Measurements from ENCODE around the gene FBF1. TPM values are rescaled to one million over a fixed set of nuclear protein-coding genes. Genes with fewer than 3 reads are reported as not detected.

FBF1 gene
- total RNA-seq, 4 donors from 2014 or later = 17.8 to 57.5 (median 27.9) TPM

DNA sequence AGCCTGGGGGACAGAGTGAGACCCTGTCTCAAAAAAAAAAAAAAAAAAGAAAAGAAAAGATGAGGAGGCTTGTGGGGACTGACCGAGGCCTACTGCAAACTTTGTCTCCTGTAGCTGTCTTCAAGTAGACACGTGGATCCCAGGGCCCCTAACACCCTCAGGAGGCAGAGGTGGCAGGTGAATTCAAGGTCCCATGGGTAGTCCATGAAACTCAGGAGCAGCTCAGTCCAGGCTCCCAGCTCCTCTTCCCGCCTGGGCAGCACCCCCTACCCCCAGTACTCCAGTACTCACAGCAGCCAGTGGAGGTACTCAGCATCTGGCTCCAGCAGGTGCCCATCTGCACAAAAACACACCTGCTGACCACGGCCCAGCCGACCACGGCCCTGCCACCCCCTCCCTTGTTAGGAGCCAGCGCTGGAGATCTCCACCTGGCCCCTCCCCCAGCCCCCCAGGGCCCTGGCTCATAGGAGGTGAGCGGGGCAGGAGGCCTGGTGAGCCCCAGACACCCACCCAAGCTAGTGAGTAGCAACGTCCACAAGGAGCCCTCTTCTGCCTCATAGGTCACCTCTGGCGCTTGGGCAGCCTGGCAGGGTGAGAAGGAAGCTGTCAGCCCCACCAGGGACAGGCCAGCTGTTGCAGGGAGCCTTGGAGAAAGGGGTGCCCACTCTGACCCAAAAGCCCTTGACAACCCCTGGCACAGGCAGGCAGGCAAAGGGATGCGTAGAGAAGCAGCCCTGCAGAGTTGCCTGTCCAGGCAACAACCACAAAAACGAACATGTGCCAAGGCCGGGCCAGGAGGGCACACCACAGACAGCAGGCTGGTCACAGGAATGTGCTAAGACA is 39.9 kb downstream of the FBF1 start:
- DNase-seq (ENCODE audit: low spot score in 2 of 2) = no peak
- peaks cover 45% of the 10 kb centered on the region for H3K36me3 ChIP-seq
- no peak overlapping the region for H3K4me3 ChIP-seq
- TF ChIP-seq POLR2AphosphoS5 (IDR thresholded peaks at IDR 0.05) (no peak), EP300 (IDR thresholded peaks at IDR 0.05) (no peak), POLR2A (IDR thresholded peaks at IDR 0.05) (no peak)
- TF ChIP-seq, protein P1, sequence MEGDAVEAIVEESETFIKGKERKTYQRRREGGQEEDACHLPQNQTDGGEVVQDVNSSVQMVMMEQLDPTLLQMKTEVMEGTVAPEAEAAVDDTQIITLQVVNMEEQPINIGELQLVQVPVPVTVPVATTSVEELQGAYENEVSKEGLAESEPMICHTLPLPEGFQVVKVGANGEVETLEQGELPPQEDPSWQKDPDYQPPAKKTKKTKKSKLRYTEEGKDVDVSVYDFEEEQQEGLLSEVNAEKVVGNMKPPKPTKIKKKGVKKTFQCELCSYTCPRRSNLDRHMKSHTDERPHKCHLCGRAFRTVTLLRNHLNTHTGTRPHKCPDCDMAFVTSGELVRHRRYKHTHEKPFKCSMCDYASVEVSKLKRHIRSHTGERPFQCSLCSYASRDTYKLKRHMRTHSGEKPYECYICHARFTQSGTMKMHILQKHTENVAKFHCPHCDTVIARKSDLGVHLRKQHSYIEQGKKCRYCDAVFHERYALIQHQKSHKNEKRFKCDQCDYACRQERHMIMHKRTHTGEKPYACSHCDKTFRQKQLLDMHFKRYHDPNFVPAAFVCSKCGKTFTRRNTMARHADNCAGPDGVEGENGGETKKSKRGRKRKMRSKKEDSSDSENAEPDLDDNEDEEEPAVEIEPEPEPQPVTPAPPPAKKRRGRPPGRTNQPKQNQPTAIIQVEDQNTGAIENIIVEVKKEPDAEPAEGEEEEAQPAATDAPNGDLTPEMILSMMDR (IDR thresholded peaks at IDR 0.05) = no peak
- no peaks in the 10 kb centered on the region for H3K9me3 ChIP-seq
- H3K4me1 ChIP-seq = peaks cover 34% of the 10 kb centered on the region
- H3K27me3 ChIP-seq = no peaks in the 10 kb centered on the region
- H3K27ac ChIP-seq = no peak overlapping the region
- 78% methylated on average over 10 of the region's 13 CpGs for WGBS

DNA sequence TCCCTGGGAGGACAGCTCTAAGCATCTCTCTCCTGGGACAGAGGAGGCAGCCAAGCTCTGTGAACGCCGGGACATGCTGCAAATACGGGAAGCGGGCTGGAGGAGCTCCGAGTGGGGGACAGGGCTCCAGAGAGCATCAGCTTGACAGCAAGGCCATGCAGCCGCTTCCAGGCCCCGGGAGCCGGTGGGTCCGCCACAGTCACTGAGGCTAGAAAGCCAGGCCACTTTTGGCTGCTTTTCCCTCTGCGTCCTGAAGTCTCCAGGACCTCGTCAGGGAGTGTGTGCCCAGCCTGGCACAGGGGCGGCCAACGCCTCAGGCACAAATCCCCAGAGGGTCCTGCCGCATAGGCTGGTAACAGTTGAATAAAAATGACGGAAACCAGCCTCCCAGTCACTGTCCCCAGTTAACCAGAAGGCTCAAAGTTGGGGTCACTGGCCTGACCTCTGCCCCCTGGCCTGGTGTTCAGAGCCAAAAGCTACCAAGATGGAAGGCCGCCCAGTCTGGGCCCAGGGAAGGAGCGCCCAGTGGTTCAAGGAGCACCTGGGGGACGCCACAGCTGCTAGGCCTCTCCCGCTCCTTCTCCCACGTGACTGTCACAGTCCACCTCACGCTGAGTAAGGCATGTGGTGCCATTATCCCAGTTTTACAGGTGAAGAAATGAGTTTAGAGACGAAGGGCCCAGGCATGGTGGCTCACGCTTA is 40.9 kb downstream of the FBF1 start:
- H3K27ac ChIP-seq = no peak overlapping the region
- H3K4me1 ChIP-seq = peaks cover 36% of the 10 kb centered on the region
- peaks cover 45% of the 10 kb centered on the region for H3K36me3 ChIP-seq
- no peaks in the 10 kb centered on the region for H3K27me3 ChIP-seq
- TF ChIP-seq POLR2AphosphoS5 (IDR thresholded peaks at IDR 0.05) (no peak), POLR2A (IDR thresholded peaks at IDR 0.05) (no peak), EP300 (IDR thresholded peaks at IDR 0.05) (no peak)
- TF ChIP-seq, protein P1 (IDR thresholded peaks at IDR 0.05) = no peak
- no peak overlapping the region for H3K4me3 ChIP-seq
- DNase-seq (ENCODE audit: low spot score in 2 of 2) = no peak
- WGBS = 91% methylated on average over 13 of the region's 23 CpGs
- no peaks in the 10 kb centered on the region for H3K9me3 ChIP-seq

DNA sequence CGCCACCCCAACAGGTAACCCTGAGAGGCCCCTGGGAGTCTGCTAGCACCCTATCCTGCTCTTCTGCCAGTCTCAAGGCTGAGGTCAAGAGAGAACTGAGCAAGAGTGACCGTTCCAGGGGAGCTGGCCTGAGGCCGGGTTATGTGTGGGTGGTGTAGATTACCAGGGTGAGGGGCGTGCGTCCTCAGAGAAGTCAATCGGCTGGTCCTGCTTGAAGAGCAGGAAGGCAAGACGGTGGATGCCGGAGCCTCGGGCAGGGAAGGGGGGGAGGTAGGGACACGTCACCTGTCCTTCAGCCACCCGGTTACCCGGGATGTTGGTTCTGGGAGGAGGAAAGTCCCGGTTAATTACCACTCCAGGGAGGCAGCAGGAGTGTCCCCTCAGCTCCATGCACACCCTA is 41.5 kb downstream of the FBF1 start:
- TF ChIP-seq EP300 (IDR thresholded peaks at IDR 0.05) (no peak), POLR2A (IDR thresholded peaks at IDR 0.05) (no peak), POLR2AphosphoS5 (IDR thresholded peaks at IDR 0.05) (no peak)
- TF ChIP-seq, protein P1 (IDR thresholded peaks at IDR 0.05) = no peak
- WGBS = 89% methylated on average over 13 of the region's 13 CpGs
- H3K27ac ChIP-seq = no peak overlapping the region
- no peaks in the 10 kb centered on the region for H3K27me3 ChIP-seq
- peaks cover 41% of the 10 kb centered on the region for H3K4me1 ChIP-seq
- no peaks in the 10 kb centered on the region for H3K9me3 ChIP-seq
- peaks cover 45% of the 10 kb centered on the region for H3K36me3 ChIP-seq
- no peak for DNase-seq (ENCODE audit: low spot score in 2 of 2)
- no peak overlapping the region for H3K4me3 ChIP-seq

DNA sequence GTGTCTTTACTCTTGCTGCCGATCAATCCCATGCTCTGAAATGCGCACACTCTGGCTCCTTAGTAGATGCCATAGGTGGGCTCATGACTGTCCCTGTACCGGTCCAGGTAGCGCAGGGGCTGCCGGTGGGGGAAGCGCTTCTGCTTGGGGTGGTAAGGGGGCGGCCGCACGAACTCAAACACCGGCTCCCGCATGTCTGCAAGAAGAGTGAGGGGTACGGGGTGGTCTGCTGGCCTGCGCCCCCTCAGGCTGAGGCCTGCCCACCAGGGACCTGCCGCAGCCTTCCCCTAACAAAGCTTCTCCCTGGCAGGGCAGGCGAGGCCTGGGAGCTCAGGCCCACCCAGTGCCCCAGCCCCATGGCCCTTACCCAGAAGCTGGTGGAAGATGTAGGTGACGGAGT is 42.1 kb downstream of the FBF1 start:
- H3K9me3 ChIP-seq = no peaks in the 10 kb centered on the region

More for the DNA sequence above, 42.1 kb downstream of the FBF1 start:
- TF ChIP-seq POLR2A (IDR thresholded peaks at IDR 0.05) (no peak), EP300 (IDR thresholded peaks at IDR 0.05) (no peak), POLR2AphosphoS5 (IDR thresholded peaks at IDR 0.05) (no peak)
- TF ChIP-seq, protein P1 (IDR thresholded peaks at IDR 0.05) = no peak
- H3K27me3 ChIP-seq = no peaks in the 10 kb centered on the region
- DNase-seq (ENCODE audit: low spot score in 2 of 2) = no peak
- peaks cover 41% of the 10 kb centered on the region for H3K4me1 ChIP-seq
- 94% methylated on average over 12 of the region's 16 CpGs for WGBS
- peaks cover 45% of the 10 kb centered on the region for H3K36me3 ChIP-seq
- no peak overlapping the region for H3K27ac ChIP-seq
- H3K4me3 ChIP-seq = no peak overlapping the region

All from suprapubic skin (tissue), 4 donors.